GM19452 (cell line): ENCODE measurements around the gene FOXB2.
"Not testable (repeated sequence)": the region's sequence is repeated elsewhere in the genome, so short reads cannot be mapped to it uniquely, and the experiment has no call there.

Experiments
- ATAC-seq: cut with Tn5 transposase; IDR thresholded peaks from one replicate; pipeline ENCODE4 v1.9.1; 2021; ENCODE audit not compliant: unreplicated experiment

The FOXB2 gene

GRCh38 chr9:77016121-77016525 lies 3.3 kb upstream of the FOXB2 start:
- ATAC-seq: no peak

- ATAC-seq: no peak
These were observed 2.6 kb upstream of the FOXB2 start for GRCh38 chr9:77016526-77017504.

- ATAC-seq: no peak
These were observed 2.0 kb upstream of the FOXB2 start for GRCh38 chr9:77017505-77017894.

DNA sequence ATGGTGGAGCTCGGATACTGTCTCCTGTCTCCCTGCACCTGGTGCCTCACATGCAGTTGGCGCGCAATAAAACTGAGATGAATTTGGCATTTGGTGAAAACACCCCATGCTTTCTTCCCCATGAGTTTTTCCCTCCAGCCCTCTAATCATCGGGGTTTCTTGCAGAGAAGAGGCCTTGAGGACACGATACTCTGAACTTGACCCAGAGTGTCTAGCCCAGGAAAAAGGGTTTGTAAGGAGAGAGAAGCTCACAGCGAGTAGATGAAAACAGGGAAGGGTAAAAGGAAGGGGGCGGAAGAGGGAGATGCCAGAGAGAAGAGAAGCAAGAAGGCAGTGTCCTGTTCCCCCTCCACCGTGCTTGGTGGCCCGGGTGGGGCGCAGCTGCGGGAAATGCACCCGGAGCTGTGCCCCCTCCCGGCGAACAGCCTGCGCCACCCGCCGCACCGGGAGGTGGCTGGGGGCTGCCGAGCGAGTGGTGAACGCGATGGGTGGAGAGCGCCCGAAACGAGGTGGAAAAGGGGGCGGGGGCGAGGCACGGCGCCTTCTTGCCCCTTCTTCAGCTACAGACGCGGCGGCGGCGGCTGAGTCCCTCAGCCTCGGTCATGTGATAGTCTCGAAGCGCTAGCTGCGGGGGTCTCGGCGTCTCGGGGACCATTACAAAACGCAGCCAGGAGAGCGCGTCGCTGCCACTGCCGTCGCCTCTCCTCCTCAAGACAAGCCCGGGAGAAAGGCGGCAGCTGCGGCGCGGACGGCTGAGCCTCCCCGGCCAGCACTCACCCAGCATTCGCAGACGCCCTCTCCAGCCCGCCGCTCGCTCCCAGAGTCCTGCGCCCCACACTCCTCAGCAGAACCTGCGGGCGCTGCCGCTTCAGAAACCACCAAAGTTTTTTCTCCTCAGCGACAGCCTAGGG lies 1.1 kb upstream of the FOXB2 start:
- ATAC-seq: no peak

DNA sequence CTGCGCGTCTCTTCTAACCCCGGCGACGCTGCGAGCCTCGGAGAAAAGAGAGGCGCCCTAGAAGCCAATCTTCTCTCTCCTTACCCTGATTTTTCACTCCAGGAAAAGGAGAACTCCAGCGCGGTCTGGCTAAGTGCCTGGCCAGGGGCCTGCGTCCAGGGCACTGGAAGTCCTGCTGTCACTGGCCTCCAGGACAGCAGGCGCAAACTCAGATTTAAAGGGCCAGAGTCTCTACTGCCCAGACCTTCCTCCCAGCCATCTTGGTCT lies 553 bp upstream of the FOXB2 start:
- ATAC-seq: no peak

DNA sequence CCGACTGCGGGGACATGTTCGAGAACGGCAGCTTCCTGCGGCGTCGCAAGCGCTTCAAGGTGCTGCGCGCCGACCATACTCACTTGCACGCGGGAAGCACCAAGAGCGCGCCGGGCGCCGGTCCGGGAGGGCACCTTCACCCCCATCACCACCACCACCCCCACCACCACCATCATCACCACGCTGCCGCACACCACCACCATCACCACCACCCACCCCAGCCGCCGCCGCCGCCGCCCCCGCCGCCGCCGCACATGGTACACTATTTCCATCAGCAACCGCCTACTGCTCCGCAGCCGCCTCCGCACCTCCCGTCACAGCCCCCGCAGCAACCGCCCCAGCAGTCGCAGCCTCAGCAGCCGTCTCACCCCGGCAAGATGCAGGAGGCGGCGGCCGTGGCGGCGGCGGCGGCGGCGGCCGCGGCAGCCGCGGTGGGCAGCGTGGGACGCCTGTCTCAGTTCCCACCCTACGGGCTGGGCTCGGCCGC lies 514 bp downstream of the FOXB2 start:
- ATAC-seq: no peak

DNA sequence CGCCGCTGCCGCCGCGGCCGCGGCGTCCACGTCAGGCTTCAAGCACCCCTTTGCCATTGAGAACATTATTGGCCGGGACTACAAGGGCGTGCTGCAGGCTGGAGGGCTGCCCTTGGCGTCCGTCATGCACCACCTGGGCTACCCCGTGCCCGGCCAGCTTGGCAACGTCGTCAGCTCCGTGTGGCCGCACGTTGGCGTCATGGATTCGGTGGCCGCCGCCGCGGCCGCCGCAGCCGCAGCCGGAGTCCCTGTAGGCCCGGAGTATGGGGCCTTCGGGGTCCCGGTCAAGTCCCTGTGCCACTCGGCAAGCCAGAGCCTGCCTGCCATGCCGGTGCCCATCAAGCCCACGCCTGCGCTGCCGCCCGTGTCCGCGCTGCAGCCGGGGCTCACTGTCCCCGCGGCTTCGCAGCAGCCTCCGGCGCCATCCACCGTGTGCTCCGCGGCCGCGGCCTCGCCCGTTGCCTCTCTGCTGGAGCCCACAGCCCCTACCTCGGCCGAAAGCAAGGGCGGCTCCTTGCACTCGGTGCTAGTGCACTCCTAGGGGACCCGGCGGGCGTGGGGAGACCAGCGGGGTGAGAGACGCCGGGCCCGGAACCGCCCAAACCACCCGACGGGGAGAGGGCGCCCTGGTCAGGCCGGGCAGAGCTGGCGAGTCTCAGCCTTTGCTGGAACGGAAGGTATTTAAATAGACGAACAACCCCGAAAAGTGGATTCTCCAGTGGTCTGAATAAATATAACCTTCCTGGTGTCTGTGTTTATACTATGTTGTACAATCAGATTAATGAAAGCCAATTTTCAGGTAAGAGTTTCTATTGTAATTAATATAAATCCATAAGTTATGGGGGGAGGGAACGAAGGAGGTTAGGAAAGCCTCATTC lies 1.2 kb downstream of the FOXB2 start:
- no peak for ATAC-seq

DNA sequence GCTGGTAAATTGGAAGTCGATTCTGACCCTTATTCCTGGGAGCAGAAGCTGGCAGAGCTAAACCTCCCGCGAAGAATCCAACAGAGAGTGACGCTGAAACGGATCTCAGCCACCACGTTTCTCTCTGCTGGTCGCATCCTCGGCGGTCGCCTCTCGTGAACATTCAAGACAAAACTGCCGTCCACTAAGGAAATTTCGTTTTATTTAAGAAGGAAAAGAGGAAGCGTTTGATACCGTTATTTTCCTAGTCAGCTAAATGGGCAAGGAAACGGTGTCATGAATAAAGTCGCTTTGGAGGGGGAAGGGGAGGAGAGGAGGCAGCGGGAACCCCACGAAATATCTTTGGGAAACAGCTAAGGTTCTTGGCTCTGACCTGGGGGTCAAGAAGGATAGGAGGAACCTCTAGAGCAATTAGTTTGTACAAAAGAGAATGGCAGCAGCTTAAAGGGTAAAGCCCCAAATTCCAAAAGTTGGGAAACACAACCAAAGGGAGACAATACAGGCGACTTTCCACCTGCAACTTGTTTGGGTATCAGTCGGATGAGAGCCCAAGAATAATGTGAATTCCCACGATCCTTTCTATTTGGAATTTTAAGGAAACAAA lies 1.9 kb downstream of the FOXB2 start:
- ATAC-seq: no peak

DNA sequence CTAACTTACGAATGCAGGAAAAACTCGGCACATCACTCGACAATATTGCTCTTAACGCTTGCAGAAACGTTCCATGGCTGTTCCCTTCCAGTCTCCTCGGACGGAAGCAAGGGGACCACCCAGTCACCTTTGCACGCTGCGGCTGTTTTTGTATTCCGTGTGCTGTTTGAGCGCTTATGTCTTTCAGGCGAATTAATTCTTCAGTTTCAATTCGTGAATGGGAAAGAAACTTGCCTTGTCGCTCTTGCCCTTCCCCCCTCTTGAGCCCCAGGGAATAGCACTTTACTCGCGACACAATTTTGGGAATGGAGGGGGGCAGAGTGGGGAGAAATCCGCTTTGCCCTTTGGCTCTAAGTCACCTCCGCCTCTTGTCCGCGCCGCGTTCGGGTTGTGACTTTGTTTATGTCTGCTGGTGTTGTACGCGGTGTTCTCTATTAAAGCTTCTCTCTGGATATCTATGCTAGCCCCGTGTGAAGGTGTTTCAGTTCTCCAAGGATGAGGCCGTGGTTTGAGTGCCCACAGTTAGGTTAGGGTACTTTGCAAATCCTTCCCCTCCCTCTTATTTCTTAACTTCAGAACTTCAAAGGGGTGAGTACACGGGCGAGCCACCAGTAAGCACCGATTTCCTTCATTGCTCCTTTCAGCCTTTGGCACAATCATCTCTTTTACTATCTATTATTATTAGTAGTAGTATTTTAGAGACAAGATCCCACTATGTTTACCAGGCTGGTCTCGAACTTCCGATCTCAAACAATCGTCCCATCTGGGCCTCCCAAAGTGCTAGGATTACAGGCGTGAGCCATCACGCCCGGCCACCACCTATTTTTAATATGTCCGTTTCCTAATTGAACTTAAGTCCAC lies 2.7 kb downstream of the FOXB2 start:
- no peak for ATAC-seq

DNA sequence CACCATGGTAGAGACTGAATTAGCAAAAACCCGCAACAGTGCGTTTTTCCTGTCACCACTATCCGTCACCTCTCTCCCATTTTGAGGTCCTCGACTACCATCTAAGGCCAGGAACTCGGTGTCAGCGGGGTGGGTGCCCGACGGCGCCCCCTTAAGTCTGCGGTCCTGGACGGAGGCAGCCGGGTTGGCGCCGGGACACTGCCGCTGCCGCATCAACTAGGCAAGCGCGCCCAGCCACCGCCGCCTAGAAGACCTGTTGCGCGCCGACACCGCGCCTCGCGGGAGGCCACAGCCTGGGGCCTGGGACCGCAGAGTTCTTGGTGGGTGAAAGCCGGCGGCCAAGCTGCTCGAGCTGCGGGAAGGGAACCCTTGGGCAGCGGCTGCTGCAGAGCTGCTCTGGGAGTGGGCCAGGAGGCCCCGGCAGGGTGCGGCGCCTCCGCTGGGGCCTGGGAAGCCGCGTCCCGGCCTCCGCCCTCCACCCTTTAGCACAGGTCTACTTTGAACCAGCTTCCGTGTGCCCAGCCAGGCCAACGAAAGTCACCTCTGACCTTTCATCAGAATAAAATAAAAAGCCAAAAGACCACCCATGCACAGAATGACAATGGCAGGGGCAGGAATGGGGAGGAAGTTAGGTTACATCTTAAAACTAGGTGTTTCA lies 3.5 kb downstream of the FOXB2 start:
- ATAC-seq: no peak

- no peak for ATAC-seq
These were observed 4.3 kb downstream of the FOXB2 start for GRCh38 chr9:77023726-77024125.

DNA sequence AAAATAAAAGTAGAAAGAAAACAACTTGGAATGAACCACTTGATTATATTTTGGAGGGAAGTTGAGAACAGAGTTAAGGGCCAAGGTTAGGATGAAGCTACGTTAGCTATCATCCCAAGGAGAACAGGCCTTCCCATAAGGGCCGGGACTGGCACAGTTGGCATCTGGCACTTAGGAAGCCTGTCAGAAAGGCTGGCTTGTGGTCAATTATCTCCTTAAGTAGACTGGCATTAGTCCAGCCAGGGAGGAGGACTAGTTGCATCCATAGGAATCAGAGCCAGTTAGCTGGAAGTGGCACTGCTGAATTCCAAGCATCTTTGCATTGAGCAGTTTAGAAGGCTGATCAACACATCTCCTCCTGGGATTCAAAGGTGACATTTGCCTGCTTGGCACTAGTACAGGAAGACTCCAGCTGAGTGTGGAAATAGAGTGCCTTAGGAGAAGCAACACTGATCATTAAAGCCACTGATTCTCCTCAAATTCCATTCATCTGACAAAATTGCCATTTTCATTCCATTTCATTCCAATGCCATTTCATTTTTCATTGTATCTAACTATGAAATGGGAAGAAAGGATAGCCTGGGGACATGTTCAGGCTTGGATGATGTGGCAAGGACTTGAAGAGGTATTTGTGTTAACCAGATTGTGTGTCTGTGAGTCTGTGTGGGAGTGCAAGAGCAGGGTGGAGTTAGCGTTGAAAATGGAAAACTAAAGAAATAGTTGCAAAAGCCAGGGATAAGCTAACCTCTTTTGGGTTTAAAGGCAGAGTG lies 5.5 kb downstream of the FOXB2 start:
- no peak for ATAC-seq

- ATAC-seq: no peak
These were observed 9.0 kb downstream of the FOXB2 start for GRCh38 chr9:77028478-77028877.

DNA sequence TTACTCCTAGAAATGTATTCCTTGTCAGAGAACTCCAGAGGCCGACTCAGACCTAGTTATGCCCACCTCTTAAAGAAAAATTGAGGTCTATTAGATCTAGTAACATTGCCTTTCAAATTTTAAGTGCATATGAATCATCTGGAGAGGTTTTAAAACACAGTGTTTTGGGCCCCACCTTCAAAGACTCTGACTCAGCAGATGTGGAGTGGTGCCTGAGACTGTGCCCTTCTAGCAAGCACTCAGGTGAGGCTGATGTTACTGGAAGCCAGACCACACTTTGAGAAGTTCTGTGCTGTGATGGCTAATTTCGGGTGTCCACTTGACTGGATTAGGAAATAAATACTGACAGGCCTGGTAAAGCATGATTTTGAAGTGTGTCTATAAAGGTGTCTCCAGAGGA lies 10.6 kb downstream of the FOXB2 start:
- ATAC-seq: no peak

DNA sequence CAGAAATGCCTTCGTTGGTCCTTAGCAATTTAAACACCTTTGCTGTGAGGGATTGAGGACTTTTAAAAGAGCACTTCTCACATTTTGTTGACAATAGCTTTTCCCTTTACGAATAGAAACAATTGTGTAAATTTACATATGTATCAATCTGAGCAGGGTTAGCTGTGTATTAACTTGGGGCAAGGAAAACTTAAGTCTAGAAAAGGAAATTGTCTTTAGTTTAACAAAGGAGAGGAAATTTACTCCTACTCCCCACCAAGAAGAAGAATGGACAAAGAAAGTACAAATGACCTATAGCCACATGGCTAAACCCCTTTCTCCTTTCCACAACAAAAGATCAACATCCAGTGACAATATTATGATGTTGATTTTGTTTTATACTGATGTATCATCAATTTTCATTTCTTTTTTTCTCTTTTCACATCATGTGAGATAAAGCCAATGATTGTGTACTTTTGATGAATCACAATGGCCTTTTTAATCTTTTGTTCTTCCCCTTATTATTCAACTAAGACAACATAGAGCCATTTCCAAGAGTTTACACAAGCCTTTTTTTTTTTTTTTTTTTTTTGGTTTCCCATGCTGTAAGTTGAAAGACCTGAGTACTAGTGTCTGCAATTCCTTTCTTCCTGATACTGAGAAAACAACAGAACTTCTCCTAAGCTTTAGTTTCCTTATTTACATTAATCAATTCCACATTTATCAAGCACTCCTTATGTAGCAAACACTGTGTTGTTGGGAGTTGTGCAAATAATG lies 19.0 kb downstream of the FOXB2 start:
- no peak for ATAC-seq

- no peak for ATAC-seq
These were observed 20.9 kb downstream of the FOXB2 start for GRCh38 chr9:77040340-77040739.

GRCh38 chr9:77043743-77044142 lies 24.3 kb downstream of the FOXB2 start:
- ATAC-seq: not testable (repeated sequence)

- not testable (repeated sequence) for ATAC-seq
These were observed 41.2 kb downstream of the FOXB2 start for GRCh38 chr9:77060681-77061080.
